Measurements from ENCODE around the gene LRRC36.

- TF ChIP-seq CTCF (IDR thresholded peaks at IDR 0.05) (no peak), POLR2A (IDR thresholded peaks at IDR 0.05) (no peak)
Observed at GRCh38 chr16:67286441-67287235, 40.0 kb upstream of the LRRC36 start.
